AG09309 (cell line): ENCODE data around the gene P2RX5.

ENCODE experiments used
- DNase-seq: peaks from one replicate; pipeline ENCODE4 v3.0.0-alpha.2; 2010; ENCODE audit warnings: low read depth
- H3K4me3 ChIP-seq: 2 replicates; pipeline ENCODE4 v1.5.1; 2011; ENCODE audit warnings: mild to moderate bottlenecking, low read depth, low read length, moderate library complexity; ENCODE audit not compliant: control insufficient read depth
- TF ChIP-seq, protein P1 (sequence below): IDR thresholded peaks from 2 replicates; pipeline ENCODE4 v1.5.1; 2011; ENCODE audit warnings: mild to moderate bottlenecking, low read depth, low read length, inconsistent platforms; ENCODE audit not compliant: insufficient read depth, control insufficient read depth; ENCODE audit errors: missing control alignments

The P2RX5 gene

GRCh38 chr17:3695723-3696411, at the start of gene P2RX5:
TSS of gene P2RX5 (minus strand) at chr17:3696155. CDS start at chr17:3696005, 150 bp downstream.
- DNase-seq = no peak
- H3K4me3 ChIP-seq = peak within 1 kb of the TSS; percentile 56
- TF ChIP-seq, protein P1, sequence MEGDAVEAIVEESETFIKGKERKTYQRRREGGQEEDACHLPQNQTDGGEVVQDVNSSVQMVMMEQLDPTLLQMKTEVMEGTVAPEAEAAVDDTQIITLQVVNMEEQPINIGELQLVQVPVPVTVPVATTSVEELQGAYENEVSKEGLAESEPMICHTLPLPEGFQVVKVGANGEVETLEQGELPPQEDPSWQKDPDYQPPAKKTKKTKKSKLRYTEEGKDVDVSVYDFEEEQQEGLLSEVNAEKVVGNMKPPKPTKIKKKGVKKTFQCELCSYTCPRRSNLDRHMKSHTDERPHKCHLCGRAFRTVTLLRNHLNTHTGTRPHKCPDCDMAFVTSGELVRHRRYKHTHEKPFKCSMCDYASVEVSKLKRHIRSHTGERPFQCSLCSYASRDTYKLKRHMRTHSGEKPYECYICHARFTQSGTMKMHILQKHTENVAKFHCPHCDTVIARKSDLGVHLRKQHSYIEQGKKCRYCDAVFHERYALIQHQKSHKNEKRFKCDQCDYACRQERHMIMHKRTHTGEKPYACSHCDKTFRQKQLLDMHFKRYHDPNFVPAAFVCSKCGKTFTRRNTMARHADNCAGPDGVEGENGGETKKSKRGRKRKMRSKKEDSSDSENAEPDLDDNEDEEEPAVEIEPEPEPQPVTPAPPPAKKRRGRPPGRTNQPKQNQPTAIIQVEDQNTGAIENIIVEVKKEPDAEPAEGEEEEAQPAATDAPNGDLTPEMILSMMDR = no peak

- TF ChIP-seq, protein P1 = no peak
- H3K4me3 ChIP-seq = no peak overlapping the region
- no peak for DNase-seq
Measured at GRCh38 chr17:3745071-3745470, 49.1 kb upstream of the P2RX5 start.

GRCh38 chr17:3744014-3744413, 48.1 kb upstream of the P2RX5 start:
- no peak for DNase-seq
- TF ChIP-seq, protein P1 = no peak
- no peak overlapping the region for H3K4me3 ChIP-seq

GRCh38 chr17:3740611-3741073, 44.7 kb upstream of the P2RX5 start:
- no peak overlapping the region for H3K4me3 ChIP-seq
- TF ChIP-seq, protein P1 = no peak
- DNase-seq = no peak

DNA sequence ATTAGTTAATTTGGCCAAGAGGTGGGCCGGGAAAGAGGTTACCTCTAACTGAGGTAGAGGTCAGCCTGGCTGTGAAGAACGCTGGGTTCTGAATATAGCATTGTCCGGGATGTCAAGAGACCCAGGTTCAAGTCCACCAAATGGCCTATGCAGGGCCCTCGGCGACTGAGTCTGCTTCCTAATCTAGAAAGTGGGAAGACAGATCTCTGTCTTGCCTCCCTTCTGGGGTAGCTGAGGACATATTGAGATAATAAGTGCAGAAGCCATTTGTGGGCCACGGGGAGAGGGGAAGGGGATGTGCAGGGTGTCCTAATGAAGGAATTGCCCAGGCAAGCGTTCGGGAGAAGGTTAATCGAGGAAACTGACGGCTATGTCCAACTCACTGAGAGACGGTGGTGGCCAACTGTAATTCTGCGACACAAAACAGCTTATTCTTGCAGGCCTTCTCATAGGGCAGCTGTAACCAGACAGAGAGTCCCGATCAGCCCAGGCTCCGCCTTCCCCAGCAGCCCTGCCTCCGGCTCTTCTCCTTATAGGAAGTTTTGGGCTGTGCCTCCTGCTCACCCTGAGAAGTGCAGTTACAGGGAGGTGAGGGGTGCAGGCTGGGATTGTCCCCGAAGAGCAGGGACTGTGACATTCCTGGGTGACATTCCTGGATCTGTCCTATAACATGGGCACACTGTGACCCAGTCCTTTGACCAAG, 43.6 kb upstream of the P2RX5 start:
- no peak for DNase-seq
- no peak overlapping the region for H3K4me3 ChIP-seq
- TF ChIP-seq, protein P1 = no peak

DNA sequence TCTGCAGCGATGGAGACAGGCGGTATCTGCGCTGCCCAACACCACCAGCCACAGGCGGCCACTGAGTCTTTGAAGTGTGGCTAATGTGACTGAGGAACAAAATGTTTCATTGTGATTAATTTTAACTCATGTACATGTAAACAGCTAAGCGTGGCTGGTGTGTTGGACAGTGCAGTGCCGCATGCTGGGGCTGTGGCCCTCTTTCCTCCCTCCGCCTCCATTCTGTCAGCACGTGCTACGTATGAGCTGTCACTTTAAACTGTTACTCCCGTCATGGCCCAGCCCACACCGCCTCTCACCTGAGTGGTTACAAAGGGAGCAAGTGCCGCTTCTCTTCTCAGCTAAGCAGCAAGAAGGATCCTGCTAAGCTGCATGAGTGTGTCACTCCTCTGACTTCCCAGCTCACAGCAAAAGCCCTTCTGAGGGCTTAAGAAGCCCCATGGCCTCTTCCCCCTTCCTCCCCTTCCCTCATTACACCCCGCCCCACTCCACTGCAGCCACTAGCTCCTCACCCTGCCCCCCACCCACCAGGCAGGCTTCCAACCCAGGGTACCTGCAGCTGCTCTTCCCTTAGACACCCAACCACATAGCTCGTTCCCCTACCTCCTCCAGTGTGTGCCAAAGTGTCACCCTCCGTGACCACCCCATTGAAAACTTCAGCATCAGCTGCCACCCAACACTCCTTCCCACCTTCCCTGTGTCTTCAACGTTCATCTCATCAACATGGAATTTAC, 42.8 kb upstream of the P2RX5 start:
- no peak overlapping the region for H3K4me3 ChIP-seq
- TF ChIP-seq, protein P1 = no peak
- DNase-seq = no peak
